ENCODE data around the gene NOB1.
A peak's percentile ranks its signal among the peaks of the same experiment; 100 is the strongest.

Gene NOB1

GRCh38 chr16:69725480-69726312, 29.0 kb downstream of the NOB1 start:
- Histone ChIP-seq H3K4ac (ENCODE audit: low read depth, low read length) (peak overlapping the region; percentile 72), H3K4me1 (ENCODE audit: control insufficient read depth in 1 of 2, insufficient read depth in 2 of 2, low read length in 2 of 2) (peaks cover 7 to 13% of the 10 kb centered on the region in 2 experiments), H4K12ac (ENCODE audit: low read depth, low read length) (peak overlapping the region; percentile 83), H2AFZ (ENCODE audit: insufficient read depth, low read length, poor library complexity) (peak overlapping the region; percentile 61), H3K79me1 (ENCODE audit: low read length) (peaks cover 18% of the 10 kb centered on the region), H3K9ac (ENCODE audit: low read length) (peak overlapping the region; percentile 10), H4K91ac (ENCODE audit: low read depth, low read length) (peak overlapping the region; percentile 67), H2AK5ac (ENCODE audit: low read length) (peak overlapping the region; percentile 64), H3K36me3 (ENCODE audit: control insufficient read depth in 1 of 2, insufficient read depth in 2 of 2, low read length in 2 of 2) (peaks cover 0 to 4% of the 10 kb centered on the region in 2 experiments), H2BK12ac (ENCODE audit: low read length) (peak overlapping the region; percentile 35), H3K4me2 (ENCODE audit: low read length) (peak overlapping the region; percentile 56), H2BK120ac (ENCODE audit: insufficient read depth, low read length, poor library complexity) (peak overlapping the region; percentile 75), H3K14ac (ENCODE audit: low read length) (peak overlapping the region; percentile 48), H3K18ac (ENCODE audit: low read length) (peak overlapping the region; percentile 57), H3K79me2 (ENCODE audit: control insufficient read depth, insufficient read depth, low read length, poor library complexity) (no peaks in the 10 kb centered on the region), H3K27me3 (ENCODE audit: insufficient read depth, low read length) (no peaks in the 10 kb centered on the region), H3K23ac (ENCODE audit: low read length) (no peak overlapping the region), H2BK5ac (ENCODE audit: low read depth, low read length, poor library complexity) (peak overlapping the region; percentile 70), H3K4me3 (ENCODE audit: low read depth, low read length) (peak overlapping the region; percentile 41), H4K8ac (ENCODE audit: low read depth, low read length) (peak overlapping the region; percentile 77), H3K9me3 (ENCODE audit: insufficient read depth, low read depth, low read length) (no peaks in the 10 kb centered on the region), H3K27ac (ENCODE audit: low read depth, low read length) (peak overlapping the region; percentile 41)
- DNase-seq, result no peak
- no CpG with 5 or more reads among the region's 32 CpGs for WGBS (ENCODE audit: extremely low coverage, insufficient coverage, insufficient read length)

- no CpG with 5 or more reads among the region's 6 CpGs for WGBS (ENCODE audit: extremely low coverage, insufficient coverage, insufficient read length)
- peak overlapping the region; percentile 43 for H4K91ac ChIP-seq (ENCODE audit: low read depth, low read length)
Observed at GRCh38 chr16:69724981-69725479, 29.7 kb downstream of the NOB1 start.

GRCh38 chr16:69724414-69724873, 30.3 kb downstream of the NOB1 start:
- Histone ChIP-seq H3K79me1 (ENCODE audit: low read length) (peaks cover 18% of the 10 kb centered on the region), H4K8ac (ENCODE audit: low read depth, low read length) (no peak overlapping the region), H3K4me2 (ENCODE audit: low read length) (no peak overlapping the region), H3K27me3 (ENCODE audit: insufficient read depth, low read length) (no peaks in the 10 kb centered on the region), H3K79me2 (ENCODE audit: control insufficient read depth, insufficient read depth, low read length, poor library complexity) (no peaks in the 10 kb centered on the region), H3K4me3 (ENCODE audit: low read depth, low read length) (no peak overlapping the region), H4K12ac (ENCODE audit: low read depth, low read length) (no peak overlapping the region), H3K4ac (ENCODE audit: low read depth, low read length) (no peak overlapping the region), H3K27ac (ENCODE audit: low read depth, low read length) (no peak overlapping the region), H3K36me3 (ENCODE audit: control insufficient read depth in 1 of 2, insufficient read depth in 2 of 2, low read length in 2 of 2) (peaks cover 2 to 4% of the 10 kb centered on the region in 2 experiments), H2BK120ac (ENCODE audit: insufficient read depth, low read length, poor library complexity) (no peak overlapping the region), H3K14ac (ENCODE audit: low read length) (no peak overlapping the region), H4K91ac (ENCODE audit: low read depth, low read length) (no peak overlapping the region), H2BK12ac (ENCODE audit: low read length) (no peak overlapping the region), H2AFZ (ENCODE audit: insufficient read depth, low read length, poor library complexity) (no peak overlapping the region), H2BK5ac (ENCODE audit: low read depth, low read length, poor library complexity) (no peak overlapping the region), H3K23ac (ENCODE audit: low read length) (no peak overlapping the region), H2AK5ac (ENCODE audit: low read length) (no peak overlapping the region), H3K9me3 (ENCODE audit: insufficient read depth, low read depth, low read length) (no peaks in the 10 kb centered on the region), H3K9ac (ENCODE audit: low read length) (no peak overlapping the region), H3K4me1 (ENCODE audit: control insufficient read depth in 1 of 2, insufficient read depth in 2 of 2, low read length in 2 of 2) (peaks cover 7 to 13% of the 10 kb centered on the region in 2 experiments), H3K18ac (ENCODE audit: low read length) (no peak overlapping the region)
- no peak for DNase-seq
- no CpG with 5 or more reads among the region's 2 CpGs for WGBS (ENCODE audit: extremely low coverage, insufficient coverage, insufficient read length)

More at GRCh38 chr16:69724981-69725479, 29.7 kb downstream of the NOB1 start:
- peak overlapping the region; percentile 45 for H2BK120ac ChIP-seq (ENCODE audit: insufficient read depth, low read length, poor library complexity)
- peaks cover 0 to 4% of the 10 kb centered on the region in 2 experiments for H3K36me3 ChIP-seq (ENCODE audit: control insufficient read depth in 1 of 2, insufficient read depth in 2 of 2, low read length in 2 of 2)
- H4K8ac ChIP-seq (ENCODE audit: low read depth, low read length), result peak overlapping the region; percentile 4
- no peak overlapping the region for H3K23ac ChIP-seq (ENCODE audit: low read length)
- peak overlapping the region; percentile 72 for H3K4ac ChIP-seq (ENCODE audit: low read depth, low read length)
- peak overlapping the region; percentile 44 for H3K18ac ChIP-seq (ENCODE audit: low read length)
- no peak overlapping the region for H2AFZ ChIP-seq (ENCODE audit: insufficient read depth, low read length, poor library complexity)
- H3K9ac ChIP-seq (ENCODE audit: low read length), result no peak overlapping the region
- H3K79me2 ChIP-seq (ENCODE audit: control insufficient read depth, insufficient read depth, low read length, poor library complexity), result no peaks in the 10 kb centered on the region
- H3K14ac ChIP-seq (ENCODE audit: low read length), result peak overlapping the region; percentile 29
- no peak for DNase-seq
- H2AK5ac ChIP-seq (ENCODE audit: low read length), result peak overlapping the region; percentile 64
- H3K9me3 ChIP-seq (ENCODE audit: insufficient read depth, low read depth, low read length), result no peaks in the 10 kb centered on the region
- no peak overlapping the region for H2BK12ac ChIP-seq (ENCODE audit: low read length)
- peak overlapping the region; percentile 83 for H4K12ac ChIP-seq (ENCODE audit: low read depth, low read length)
- peaks cover 18% of the 10 kb centered on the region for H3K79me1 ChIP-seq (ENCODE audit: low read length)
- H2BK5ac ChIP-seq (ENCODE audit: low read depth, low read length, poor library complexity), result no peak overlapping the region
- peaks cover 7 to 13% of the 10 kb centered on the region in 2 experiments for H3K4me1 ChIP-seq (ENCODE audit: control insufficient read depth in 1 of 2, insufficient read depth in 2 of 2, low read length in 2 of 2)
- H3K27ac ChIP-seq (ENCODE audit: low read depth, low read length), result no peak overlapping the region
- H3K4me2 ChIP-seq (ENCODE audit: low read length), result no peak overlapping the region
- no peak overlapping the region for H3K4me3 ChIP-seq (ENCODE audit: low read depth, low read length)
- H3K27me3 ChIP-seq (ENCODE audit: insufficient read depth, low read length), result no peaks in the 10 kb centered on the region

- Histone ChIP-seq H3K79me2 (ENCODE audit: control insufficient read depth, insufficient read depth, low read length, poor library complexity) (no peaks in the 10 kb centered on the region), H3K4me1 (ENCODE audit: control insufficient read depth in 1 of 2, insufficient read depth in 2 of 2, low read length in 2 of 2) (peaks cover 5% of the 10 kb centered on the region in 2 experiments), H3K4me2 (ENCODE audit: low read length) (no peak overlapping the region), H2BK12ac (ENCODE audit: low read length) (no peak overlapping the region), H3K27ac (ENCODE audit: low read depth, low read length) (no peak overlapping the region), H2BK120ac (ENCODE audit: insufficient read depth, low read length, poor library complexity) (no peak overlapping the region), H3K9ac (ENCODE audit: low read length) (no peak overlapping the region), H3K36me3 (ENCODE audit: control insufficient read depth in 1 of 2, insufficient read depth in 2 of 2, low read length in 2 of 2) (peaks cover 13 to 16% of the 10 kb centered on the region in 2 experiments), H3K4me3 (ENCODE audit: low read depth, low read length) (no peak overlapping the region), H3K4ac (ENCODE audit: low read depth, low read length) (no peak overlapping the region), H3K27me3 (ENCODE audit: insufficient read depth, low read length) (no peaks in the 10 kb centered on the region), H2BK5ac (ENCODE audit: low read depth, low read length, poor library complexity) (no peak overlapping the region), H2AFZ (ENCODE audit: insufficient read depth, low read length, poor library complexity) (no peak overlapping the region), H4K8ac (ENCODE audit: low read depth, low read length) (no peak overlapping the region), H3K14ac (ENCODE audit: low read length) (no peak overlapping the region), H3K79me1 (ENCODE audit: low read length) (peaks cover 8% of the 10 kb centered on the region), H4K91ac (ENCODE audit: low read depth, low read length) (no peak overlapping the region), H3K9me3 (ENCODE audit: insufficient read depth, low read depth, low read length) (no peaks in the 10 kb centered on the region), H4K12ac (ENCODE audit: low read depth, low read length) (no peak overlapping the region), H3K18ac (ENCODE audit: low read length) (no peak overlapping the region), H3K23ac (ENCODE audit: low read length) (no peak overlapping the region), H2AK5ac (ENCODE audit: low read length) (no peak overlapping the region)
- WGBS (ENCODE audit: extremely low coverage, insufficient coverage, insufficient read length), result no CpG with 5 or more reads among the region's 6 CpGs
- DNase-seq, result no peak
Observed at GRCh38 chr16:69721441-69721957, 33.2 kb downstream of the NOB1 start.

All from trophoblast cell (in vitro differentiated cells and primary cell).